Right lung (tissue), 10 donors: ENCODE results near the gene FOXF1. TPM values are rescaled to one million over a fixed set of nuclear protein-coding genes. Genes with fewer than 3 reads are reported as not detected.
A peak's percentile ranks its signal among the peaks of the same experiment; 100 is the strongest.

Experiments
- DNase-seq, 2 donors: peaks; one replicate each; pipeline ENCODE4 v3.0.0-alpha.2; 2013
- long read RNA-seq, 8 donors: transcript quantifications; one replicate each; lab custom pipeline, GENCODE V29; 2026
- polyA plus RNA-seq, 5 donors: library from polyadenylated mRNA; unstranded; fragments of 120-200 nt; gene quantifications; one replicate each; pipeline versions ENCODE4 v1.2.1 to v1.2.3, GENCODE V29; 2013; ENCODE audit warnings: inconsistent platforms in 1 of 5, low replicate concordance in 1 of 5; ENCODE audit not compliant: insufficient read length in 5 of 5, insufficient read depth in 1 of 5

FOXF1 gene
- polyA plus RNA-seq, result 10 to 100 TPM; 35.6 to 47.5 (median 40.8) TPM
- long read RNA-seq, donor 1, transcript FOXF1-201 (2 exons, 3,516 nt), result major isoform, 58 of 70 reads
- long read RNA-seq, donor 1, partial matches to known transcripts, result 12 of 70 reads
- long read RNA-seq, donor 1, other reads (novel, unspliced or antisense), result 0 of 70 reads
- long read RNA-seq, donor 2, transcript FOXF1-201 (2 exons, 3,516 nt), result major isoform, 38 of 78 reads
- long read RNA-seq, donor 2, partial matches to known transcripts, result 40 of 78 reads
- long read RNA-seq, donor 2, other reads (novel, unspliced or antisense), result 0 of 78 reads
- long read RNA-seq, donor 3, transcript FOXF1-201 (2 exons, 3,516 nt), result major isoform, 26 of 26 reads
- long read RNA-seq, donor 3, partial matches to known transcripts, result 0 of 26 reads
- long read RNA-seq, donor 3, other reads (novel, unspliced or antisense), result 0 of 26 reads
- long read RNA-seq, donor 4, transcript FOXF1-201 (2 exons, 3,516 nt), result major isoform, 31 of 31 reads
- long read RNA-seq, donor 4, partial matches to known transcripts, result 0 of 31 reads
- long read RNA-seq, donor 4, other reads (novel, unspliced or antisense), result 0 of 31 reads
- long read RNA-seq, donor 5, transcript FOXF1-201 (2 exons, 3,516 nt), result major isoform, 33 of 33 reads
- long read RNA-seq, donor 5, partial matches to known transcripts, result 0 of 33 reads
- long read RNA-seq, donor 5, other reads (novel, unspliced or antisense), result 0 of 33 reads
- long read RNA-seq, donor 6, transcript FOXF1-201 (2 exons, 3,516 nt), result major isoform, 61 of 61 reads
- long read RNA-seq, donor 6, partial matches to known transcripts, result 0 of 61 reads
- long read RNA-seq, donor 6, other reads (novel, unspliced or antisense), result 0 of 61 reads
- long read RNA-seq, donor 7, transcript FOXF1-201 (2 exons, 3,516 nt), result major isoform, 22 of 79 reads
- long read RNA-seq, donor 7, partial matches to known transcripts, result 57 of 79 reads
- long read RNA-seq, donor 7, other reads (novel, unspliced or antisense), result 0 of 79 reads
- long read RNA-seq, donor 8, transcript FOXF1-201 (2 exons, 3,516 nt), result major isoform, 22 of 93 reads
- long read RNA-seq, donor 8, partial matches to known transcripts, result 71 of 93 reads
- long read RNA-seq, donor 8, other reads (novel, unspliced or antisense), result 0 of 93 reads

- DNase-seq, result peak in 1 of 2 donors; percentile 53
Observed at GRCh38 chr16:86510465-86511261, at the start of gene FOXF1. TSS of gene FOXF1 (plus strand) at chr16:86510527. CDS start at chr16:86510570, 43 bp downstream.

DNA sequence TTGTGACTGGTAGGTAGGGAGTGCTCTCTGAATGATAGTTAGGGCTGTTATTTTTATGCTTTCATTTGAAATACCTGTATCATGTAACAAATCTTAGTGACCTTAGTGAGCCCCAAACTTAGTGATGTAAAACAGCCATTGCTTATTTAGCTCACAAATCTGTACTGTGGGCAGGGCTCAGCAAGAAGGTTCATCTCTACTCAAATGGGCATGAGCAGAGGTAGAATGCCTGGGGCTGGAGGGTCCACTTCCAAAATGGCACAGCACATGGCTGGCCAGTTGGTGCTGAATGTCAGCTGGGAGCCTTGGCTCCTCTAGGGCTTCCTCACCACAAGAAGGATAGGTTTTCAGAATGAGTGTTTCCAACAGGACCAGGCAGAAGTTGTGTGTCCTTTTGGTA lies 49.3 kb upstream of the FOXF1 start:
- DNase-seq, result no peak

- no peak for DNase-seq
Observed at GRCh38 chr16:86462334-86463084, 47.8 kb upstream of the FOXF1 start.

GRCh38 chr16:86464044-86464443 lies 46.3 kb upstream of the FOXF1 start:
- DNase-seq, result no peak

DNA sequence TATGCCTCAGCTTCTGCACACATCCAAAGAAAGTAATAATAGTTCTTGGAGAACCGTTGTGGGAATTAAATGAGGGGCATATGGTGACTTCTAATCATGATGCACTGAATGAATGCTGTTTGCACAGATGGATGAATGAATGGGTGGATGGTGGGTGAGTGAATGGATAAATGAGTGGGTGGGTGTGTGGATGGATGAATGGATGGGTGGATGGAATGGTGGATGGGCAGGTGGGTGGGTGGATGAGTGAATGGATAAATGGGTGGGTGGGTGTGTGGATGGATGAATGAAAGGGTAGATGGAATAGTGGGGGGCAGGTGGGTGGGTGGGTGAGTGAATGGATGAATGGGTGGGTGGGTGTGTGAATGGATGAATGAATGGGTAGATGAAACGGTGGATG lies 44.9 kb upstream of the FOXF1 start:
- DNase-seq, result no peak

DNA sequence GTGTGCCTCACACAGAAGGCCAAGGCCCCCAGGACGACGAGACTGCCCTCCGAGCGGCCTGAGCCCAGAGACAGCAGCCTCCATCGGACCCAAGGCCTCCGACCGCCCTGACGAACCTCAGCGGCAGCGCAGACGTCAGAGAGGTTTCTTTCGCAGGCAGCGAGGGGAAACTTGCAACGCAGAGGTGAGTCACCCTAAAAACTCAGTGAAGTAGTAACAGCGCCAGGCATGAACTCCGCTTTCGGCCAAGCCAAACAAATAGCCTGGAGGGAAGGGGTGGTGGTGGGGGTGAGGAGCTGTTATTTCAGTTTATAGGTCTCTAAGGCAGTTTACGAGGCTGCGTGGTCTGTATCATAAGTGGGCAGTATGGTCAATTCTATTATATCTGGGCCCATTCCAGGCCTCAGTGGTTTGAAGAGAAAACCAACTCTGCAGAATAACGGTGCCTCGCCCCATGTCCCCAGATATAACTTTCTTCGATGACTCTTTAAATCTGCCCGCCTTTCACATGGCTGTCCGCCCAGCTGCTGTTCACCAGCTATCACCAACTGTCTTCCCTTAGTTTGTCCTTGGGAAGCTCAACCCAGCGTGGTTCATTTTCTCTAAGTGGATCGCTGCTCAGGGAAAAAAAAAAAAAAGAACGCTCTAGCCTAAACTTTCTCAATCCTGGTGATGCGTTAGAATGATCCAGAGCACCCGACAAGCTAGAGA lies 43.5 kb upstream of the FOXF1 start:
- no peak for DNase-seq

GRCh38 chr16:86467490-86467889 lies 42.8 kb upstream of the FOXF1 start:
- DNase-seq, result no peak

DNA sequence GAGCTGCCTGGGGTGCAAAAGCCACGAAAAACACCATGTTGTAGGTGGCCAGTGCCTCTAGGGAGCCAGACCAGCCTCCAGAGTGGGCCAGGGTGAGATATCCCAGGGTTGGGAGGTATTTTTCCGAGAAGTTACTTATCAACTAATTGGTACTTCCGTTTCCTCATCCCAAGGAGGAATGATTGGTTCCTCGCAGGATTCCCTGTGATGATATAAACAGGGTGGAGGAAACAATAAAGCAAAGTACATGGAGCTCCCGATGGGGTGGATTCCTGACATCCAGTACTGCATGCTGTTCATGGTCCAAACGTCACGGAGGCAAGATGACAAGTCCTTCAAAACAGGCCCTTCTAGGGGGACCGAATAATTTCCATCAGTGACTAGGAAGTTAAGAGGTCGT lies 39.4 kb upstream of the FOXF1 start:
- DNase-seq, result no peak

DNA sequence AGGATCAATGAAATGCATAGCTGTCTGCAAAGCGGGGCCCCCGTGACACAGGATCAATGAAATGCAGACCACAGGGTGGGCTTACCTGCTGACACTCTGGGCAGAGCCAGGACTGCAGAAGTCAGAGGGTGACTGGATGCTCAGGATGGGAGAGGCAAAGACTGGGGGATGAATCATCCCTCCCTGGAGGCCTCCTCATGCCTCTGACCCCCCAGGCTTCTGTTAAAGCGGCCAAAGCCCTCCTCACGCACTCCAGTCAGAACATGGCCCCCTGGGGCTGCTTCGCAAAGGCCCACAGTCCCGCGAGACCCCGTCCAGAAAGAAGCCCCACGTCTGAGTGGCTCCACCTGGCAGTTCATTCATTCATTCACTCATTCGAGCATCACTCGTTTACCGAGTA lies 38.4 kb upstream of the FOXF1 start:
- no peak for DNase-seq

GRCh38 chr16:86472366-86472765 lies 38.0 kb upstream of the FOXF1 start:
- DNase-seq, result no peak

DNA sequence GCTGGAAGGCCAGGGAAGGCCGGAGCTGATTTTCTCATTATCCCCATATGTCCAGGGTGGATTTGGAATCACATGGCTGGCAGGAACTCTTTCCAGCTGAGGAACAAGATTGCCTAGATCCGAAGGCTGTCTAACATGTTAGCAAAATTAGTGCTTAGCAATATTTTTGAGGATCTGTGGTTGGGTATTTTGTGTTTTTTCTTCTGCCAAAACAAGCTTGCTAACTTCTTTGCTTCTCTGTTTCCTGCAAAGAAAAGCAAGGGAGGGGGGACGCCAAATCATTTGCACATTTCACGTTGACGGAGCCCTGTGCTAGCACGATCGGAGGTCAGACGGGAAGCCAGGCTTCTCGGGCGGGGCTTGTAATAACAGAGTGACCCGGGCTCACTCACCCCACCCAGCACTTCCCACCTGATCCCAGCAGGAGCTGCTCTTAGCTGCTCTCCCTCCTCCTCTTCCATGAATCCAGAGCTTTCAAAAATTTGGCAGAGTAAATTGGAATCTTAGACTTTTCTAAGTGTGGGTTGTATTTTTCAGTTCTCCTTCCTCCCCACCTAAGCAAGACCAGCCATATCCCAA lies 33.3 kb upstream of the FOXF1 start:
- DNase-seq, result no peak

DNA sequence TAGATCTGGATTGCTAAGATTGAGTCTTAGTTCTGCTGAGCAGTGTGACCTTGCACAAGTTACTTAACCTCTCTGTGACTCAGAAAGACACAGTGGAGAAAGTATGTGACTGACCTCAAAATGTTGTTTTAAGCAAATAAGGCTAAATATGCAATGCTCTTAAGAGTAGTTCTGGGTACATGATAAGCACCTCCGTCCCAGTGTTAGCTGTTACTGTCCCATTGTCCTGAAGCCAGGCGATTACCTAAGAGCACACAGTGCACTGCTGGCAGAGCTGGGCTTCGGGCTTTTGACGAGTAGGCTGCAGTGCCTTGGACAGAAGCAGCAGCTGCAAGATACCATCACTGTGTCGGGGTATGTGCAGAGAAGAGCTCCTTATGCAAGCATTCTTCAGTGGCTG lies 32.7 kb upstream of the FOXF1 start:
- DNase-seq, result no peak

DNA sequence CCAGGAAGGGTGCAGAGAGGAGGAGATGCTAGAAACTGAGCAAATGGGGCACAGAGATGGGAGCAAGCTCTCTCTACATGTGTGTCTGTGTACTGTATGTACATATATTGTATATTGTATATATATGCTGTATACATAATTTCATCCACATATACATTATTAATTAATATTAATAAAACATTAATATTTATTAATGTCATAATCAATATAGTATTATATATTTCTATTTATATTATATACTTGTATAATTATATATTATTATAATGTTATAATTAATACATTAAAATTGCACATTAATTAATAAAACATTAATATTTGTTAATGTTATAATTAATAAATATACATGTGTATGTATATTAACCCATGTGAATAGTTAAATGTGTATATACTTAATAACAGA lies 31.5 kb upstream of the FOXF1 start:
- no peak for DNase-seq

DNA sequence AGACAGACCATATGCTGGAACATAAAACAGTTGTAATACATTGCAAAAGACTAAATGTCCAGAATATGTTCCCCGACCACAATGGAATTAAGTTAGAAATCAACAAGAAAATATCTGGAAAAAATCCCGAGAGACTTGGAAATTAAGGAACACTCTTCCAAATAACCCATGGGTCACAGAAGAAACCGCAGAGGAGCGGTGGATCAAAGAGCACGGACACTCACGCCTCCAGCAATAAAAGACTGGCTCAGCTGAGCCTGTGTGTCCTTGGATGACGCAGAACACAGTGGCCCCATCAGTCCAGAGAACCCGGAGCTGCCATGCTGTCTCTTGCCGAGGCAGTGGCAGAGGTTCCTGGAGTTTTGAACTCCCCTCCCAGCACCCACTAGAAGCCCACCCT lies 30.9 kb upstream of the FOXF1 start:
- DNase-seq, result no peak

DNA sequence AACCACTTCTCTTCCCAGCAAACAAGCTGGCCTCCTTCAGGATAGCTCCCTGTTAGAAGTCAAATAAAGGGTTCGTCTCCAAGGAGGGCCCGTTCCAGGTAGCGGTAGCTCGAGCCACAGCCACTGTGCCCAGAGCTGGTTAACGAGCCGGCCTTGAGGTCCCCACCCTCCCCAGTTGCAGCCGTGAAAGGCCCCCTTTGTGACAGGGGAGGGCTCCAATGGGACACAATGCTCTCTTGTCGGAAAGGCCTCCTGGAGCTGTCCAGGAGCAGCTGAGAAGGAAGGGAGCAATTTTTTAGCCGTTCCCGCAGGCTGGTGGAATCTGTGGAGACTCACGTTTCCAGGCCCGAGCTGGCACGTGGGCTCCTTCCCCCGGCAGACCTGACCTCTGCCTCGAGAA lies 29.9 kb upstream of the FOXF1 start:
- DNase-seq, result no peak

DNA sequence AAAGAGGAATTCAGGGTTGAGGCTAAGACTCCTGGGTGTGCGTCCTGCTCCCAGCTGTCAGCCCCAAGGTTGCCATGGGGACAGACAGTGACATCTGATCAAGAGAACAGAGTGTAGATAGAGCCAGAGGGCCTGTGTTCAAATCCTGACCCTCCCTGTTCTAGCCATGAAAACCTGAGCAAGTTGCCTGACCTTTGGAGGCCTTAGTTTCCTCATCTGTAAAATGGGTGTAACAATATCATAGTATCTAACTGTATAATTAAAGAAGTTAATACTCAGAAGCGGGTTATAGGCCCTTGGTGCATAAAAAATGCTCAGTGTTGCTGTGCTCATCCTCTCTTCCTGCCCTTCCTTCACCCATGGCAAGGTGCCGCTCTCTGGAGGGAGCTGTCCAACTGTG lies 28.7 kb upstream of the FOXF1 start:
- no peak for DNase-seq

DNA sequence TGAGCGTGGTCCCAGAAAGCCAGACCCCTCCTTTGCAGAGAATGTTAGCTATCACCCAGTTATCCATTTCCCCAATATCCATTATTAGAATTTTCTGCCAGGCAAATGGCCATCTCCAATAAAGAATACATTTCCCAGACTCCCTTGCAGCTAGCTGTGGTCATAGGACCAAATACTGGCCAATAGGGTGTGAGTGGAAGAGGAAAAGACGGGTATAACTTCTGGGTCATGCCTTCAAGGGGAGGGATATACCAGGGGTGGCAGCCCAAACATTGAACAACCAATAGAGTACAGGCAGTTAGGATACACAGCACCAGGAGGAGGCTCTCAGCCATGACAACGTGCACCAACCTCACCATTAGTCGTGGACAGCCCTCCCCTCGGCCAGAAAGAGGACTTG lies 26.1 kb upstream of the FOXF1 start:
- DNase-seq, result no peak

DNA sequence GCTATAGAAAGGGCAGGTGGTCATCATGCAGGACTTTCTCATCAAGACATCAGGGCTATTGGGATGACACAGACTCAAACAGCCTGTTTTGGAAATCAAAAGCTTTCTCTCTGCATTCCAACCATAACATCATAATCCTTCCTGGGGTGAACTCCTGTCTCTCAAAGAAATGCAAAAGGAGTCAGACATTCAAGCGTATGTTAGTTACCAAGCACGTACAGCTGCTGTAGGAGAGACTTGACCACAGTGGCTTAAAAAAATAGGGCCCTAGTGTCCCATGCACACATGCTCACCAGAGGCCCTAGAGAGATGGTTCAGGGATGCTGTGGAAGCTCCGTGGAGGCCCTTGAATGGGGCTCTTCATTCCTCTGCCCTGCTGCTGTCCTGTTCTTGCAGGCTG lies 24.6 kb upstream of the FOXF1 start:
- DNase-seq, result no peak

DNA sequence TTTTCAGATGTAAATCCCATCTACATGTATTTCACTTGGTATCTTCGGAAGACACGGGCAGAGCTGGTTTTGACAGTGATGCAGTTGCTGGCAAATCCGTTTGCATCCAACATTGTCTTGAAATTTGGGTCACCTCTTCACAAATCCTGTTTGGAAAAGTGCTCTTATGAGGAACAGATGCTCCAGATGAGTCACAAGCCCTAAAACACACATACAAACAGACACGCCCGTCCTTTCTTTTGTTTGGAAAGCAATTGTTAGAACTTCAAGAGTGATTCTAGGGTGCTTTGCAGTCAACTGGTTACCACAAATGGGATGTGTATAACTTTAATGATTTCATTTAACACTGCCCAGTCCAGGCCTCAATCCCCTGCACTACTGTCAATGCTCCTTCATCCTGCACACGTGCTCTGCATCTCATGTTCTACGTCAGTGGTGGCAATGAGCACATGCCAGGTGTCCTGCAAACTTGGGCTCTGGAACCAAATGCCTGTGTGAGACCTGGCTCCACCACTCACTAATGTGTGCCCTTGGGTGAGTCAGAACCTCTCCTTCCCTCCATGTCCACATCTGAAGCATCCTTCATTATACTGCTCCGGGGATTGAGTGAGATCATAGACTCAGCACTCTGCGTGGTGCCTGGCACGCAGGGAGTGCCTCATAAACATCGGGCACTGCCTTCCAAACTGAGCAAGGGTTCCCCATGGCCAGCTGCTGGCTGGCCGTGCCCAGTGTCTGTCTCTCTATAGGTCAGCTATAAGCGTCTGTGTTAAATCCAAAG lies 19.3 kb upstream of the FOXF1 start:
- no peak for DNase-seq
